SK-MEL-5 (cell line): ENCODE measurements around the gene CDC34. TPM values are rescaled to one million over a fixed set of nuclear protein-coding genes. Genes with fewer than 3 reads are reported as not detected.
"Not testable (repeated sequence)": the region's sequence is repeated elsewhere in the genome, so short reads cannot be mapped to it uniquely, and the experiment has no call there.

Source experiments
- DNase-seq: peaks from one replicate; pipeline ENCODE4 v3.0.0-alpha.2; 2016; ENCODE audit warnings: low read depth, low spot score
- in situ Hi-C: cut with HindIII; loops from 2 replicates; pipeline ENCODE4 v1.10.0; 2016; ENCODE audit warnings: low sequenced_read_pairs, high pct_unique_total_duplicates, low pct_unique_long_range_greater_than_20kb
- total RNA-seq: library from RNA; depleted of rRNA; stranded (reverse); fragments of >200 nt; shearing (Covaris generic); gene quantifications from 2 replicates; pipeline ENCODE4 v1.2.3, GENCODE V29; 2014

Gene CDC34
- total RNA-seq, 1 experiment from 2014 or later, result 52.7 TPM

- in situ Hi-C loops, result no loop called here
- DNase-seq, result no peak
Observed at GRCh38 chr19:576768-577438, 45.3 kb downstream of the CDC34 start.

GRCh38 chr19:577439-578392, 46.2 kb downstream of the CDC34 start:
- no peak for DNase-seq
- in situ Hi-C loops, result no loop called here

GRCh38 chr19:579111-579841, 47.7 kb downstream of the CDC34 start:
- in situ Hi-C loops, result no loop called here
- no peak for DNase-seq

- in situ Hi-C loops, result no loop called here
- no peak for DNase-seq
Observed at GRCh38 chr19:579842-580155, 48.2 kb downstream of the CDC34 start.

GRCh38 chr19:580274-580835, 48.8 kb downstream of the CDC34 start:
- DNase-seq, result no peak
- in situ Hi-C loops, result no loop called here

- no peak for DNase-seq
- in situ Hi-C loops, result no loop called here
Observed at GRCh38 chr19:581399-582111, 50.0 kb downstream of the CDC34 start.

- in situ Hi-C loops, result no loop called here
- DNase-seq, result no peak
Observed at GRCh38 chr19:582497-583197, 51.1 kb downstream of the CDC34 start.

- in situ Hi-C loops, result no loop called here
Observed at GRCh38 chr19:583198-583967, 51.8 kb downstream of the CDC34 start.

GRCh38 chr19:583968-584239, 52.3 kb downstream of the CDC34 start:
- in situ Hi-C loops, result no loop called here
- DNase-seq, result no peak

More at GRCh38 chr19:583198-583967, 51.8 kb downstream of the CDC34 start:
- no peak for DNase-seq

- DNase-seq, result peak; percentile 53
- in situ Hi-C loops, result no loop called here
Observed at GRCh38 chr19:584240-585001, 52.9 kb downstream of the CDC34 start.

GRCh38 chr19:585146-585545, 53.6 kb downstream of the CDC34 start:
- in situ Hi-C loops, result not testable (repeated sequence)

GRCh38 chr19:585551-586110, 54.1 kb downstream of the CDC34 start:
- no peak for DNase-seq
- in situ Hi-C loops, result no loop called here

More at GRCh38 chr19:585146-585545, 53.6 kb downstream of the CDC34 start:
- DNase-seq, result not testable (repeated sequence)

- peak; percentile 86 for DNase-seq
- in situ Hi-C loops, result no loop called here
Observed at GRCh38 chr19:588093-588740, 56.7 kb downstream of the CDC34 start.

GRCh38 chr19:588741-589692, 57.5 kb downstream of the CDC34 start:
- DNase-seq, result no peak
- in situ Hi-C loops, result no loop called here
